Loucy (cell line): ENCODE data around the gene TNNC1.

Source experiments
- H2AFZ ChIP-seq: fragments of 200-600 bp; sonication (generic); 2 replicates; pipeline ENCODE4 v1.6.0; 2016; ENCODE audit warnings: antibody characterized with exemption, mild to moderate bottlenecking, low read length, moderate library complexity
- H3F3A ChIP-seq: fragments of 200-600 bp; 2 replicates; pipeline ENCODE4 v1.6.0; 2016; ENCODE audit warnings: antibody characterized with exemption, low read depth, mild to moderate bottlenecking
- H3K27me3 ChIP-seq: fragments of 200-600 bp; sonication (generic); 2 replicates; pipeline ENCODE4 v1.6.1; 2014; ENCODE audit warnings: low read length, mild to moderate bottlenecking; ENCODE audit not compliant: insufficient read depth, poor library complexity, severe bottlenecking
- H3K36me3 ChIP-seq: fragments of 200-600 bp; sonication (generic); 2 replicates; pipeline ENCODE4 v1.6.1; 2016; ENCODE audit warnings: low read length; ENCODE audit not compliant: insufficient read depth
- H3K4me1 ChIP-seq: fragments of 200-600 bp; sonication (generic); 2 replicates; pipeline ENCODE4 v1.5.1; 2014; ENCODE audit warnings: low read length, mild to moderate bottlenecking; ENCODE audit not compliant: insufficient read depth, poor library complexity, severe bottlenecking
- H3K4me2 ChIP-seq: fragments of 200-600 bp; sonication (generic); 2 replicates; pipeline ENCODE4 v1.6.0; 2014; ENCODE audit warnings: antibody characterized with exemption, low read length, low read depth, mild to moderate bottlenecking; ENCODE audit not compliant: poor library complexity, severe bottlenecking
- H3K4me3 ChIP-seq: fragments of 200-600 bp; sonication (generic); 2 replicates; pipeline ENCODE4 v1.5.1; 2014; ENCODE audit warnings: low read length, mild to moderate bottlenecking, mixed read lengths; ENCODE audit not compliant: poor library complexity, severe bottlenecking
- H3K79me2 ChIP-seq: fragments of 200-600 bp; sonication (generic); 2 replicates; pipeline ENCODE4 v1.6.1; 2014; ENCODE audit warnings: low read length; ENCODE audit not compliant: insufficient read depth
- H3K9ac ChIP-seq: fragments of 200-600 bp; sonication (generic); 2 replicates; pipeline ENCODE4 v1.6.0; 2014; ENCODE audit warnings: mild to moderate bottlenecking, low read depth, low read length, moderate library complexity; ENCODE audit not compliant: poor library complexity, severe bottlenecking
- H3K9me2 ChIP-seq: fragments of 200-600 bp; sonication (generic); replicated peaks from 2 replicates; pipeline ENCODE4 v1.6.1; 2016; ENCODE audit warnings: low read depth, low read length, mixed read lengths
- H3K9me3 ChIP-seq: fragments of 200-600 bp; sonication (generic); 2 replicates; pipeline ENCODE4 v1.6.1; 2014; ENCODE audit warnings: mild to moderate bottlenecking, antibody characterized with exemption, low read length, low read depth; ENCODE audit not compliant: insufficient read depth
- H4K20me1 ChIP-seq: fragments of 200-600 bp; sonication (generic); 2 replicates; pipeline ENCODE4 v1.6.0; 2014; ENCODE audit warnings: antibody characterized with exemption, low read length, mild to moderate bottlenecking; ENCODE audit not compliant: insufficient read depth, poor library complexity, severe bottlenecking
- EZH2phosphoT487 ChIP-seq: fragments of 200-600 bp; IDR thresholded peaks from 2 replicates; pipeline ENCODE4 v1.6.1; 2018; ENCODE audit warnings: antibody characterized with exemption, mild to moderate bottlenecking, moderate library complexity, borderline replicate concordance
- TF ChIP-seq, protein P1 (sequence below): fragments of 200-600 bp; sonication (generic); conservative IDR thresholded peaks from 2 replicates; pipeline ENCODE4 v1.5.1; 2014; ENCODE audit warnings: mild to moderate bottlenecking, antibody characterized with exemption, low read length

TNNC1 gene

DNA sequence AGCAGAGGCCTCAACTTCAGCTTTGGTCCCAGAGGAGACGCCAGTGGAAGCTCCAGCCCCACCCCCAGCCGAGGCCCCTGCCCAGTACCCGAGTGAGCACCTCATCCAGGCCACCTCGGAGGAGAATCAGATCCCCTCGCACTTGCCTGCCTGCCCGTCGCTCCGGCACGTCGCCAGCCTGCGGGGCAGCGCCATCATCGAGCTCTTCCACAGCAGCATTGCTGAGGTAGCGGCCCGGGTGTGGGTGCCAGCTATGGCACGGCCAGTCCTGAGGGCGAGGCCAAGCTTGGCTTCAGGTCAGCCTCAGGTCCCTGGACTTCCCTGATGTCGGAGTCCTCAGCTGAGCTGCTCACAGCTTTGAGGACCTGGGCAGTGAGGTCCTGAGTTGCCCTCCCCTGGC lies 35.6 kb upstream of the TNNC1 start:
- TF ChIP-seq, protein P1, sequence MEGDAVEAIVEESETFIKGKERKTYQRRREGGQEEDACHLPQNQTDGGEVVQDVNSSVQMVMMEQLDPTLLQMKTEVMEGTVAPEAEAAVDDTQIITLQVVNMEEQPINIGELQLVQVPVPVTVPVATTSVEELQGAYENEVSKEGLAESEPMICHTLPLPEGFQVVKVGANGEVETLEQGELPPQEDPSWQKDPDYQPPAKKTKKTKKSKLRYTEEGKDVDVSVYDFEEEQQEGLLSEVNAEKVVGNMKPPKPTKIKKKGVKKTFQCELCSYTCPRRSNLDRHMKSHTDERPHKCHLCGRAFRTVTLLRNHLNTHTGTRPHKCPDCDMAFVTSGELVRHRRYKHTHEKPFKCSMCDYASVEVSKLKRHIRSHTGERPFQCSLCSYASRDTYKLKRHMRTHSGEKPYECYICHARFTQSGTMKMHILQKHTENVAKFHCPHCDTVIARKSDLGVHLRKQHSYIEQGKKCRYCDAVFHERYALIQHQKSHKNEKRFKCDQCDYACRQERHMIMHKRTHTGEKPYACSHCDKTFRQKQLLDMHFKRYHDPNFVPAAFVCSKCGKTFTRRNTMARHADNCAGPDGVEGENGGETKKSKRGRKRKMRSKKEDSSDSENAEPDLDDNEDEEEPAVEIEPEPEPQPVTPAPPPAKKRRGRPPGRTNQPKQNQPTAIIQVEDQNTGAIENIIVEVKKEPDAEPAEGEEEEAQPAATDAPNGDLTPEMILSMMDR, result no peak
- no peaks in the 10 kb centered on the region for H3K9me2 ChIP-seq
- no peaks in the 10 kb centered on the region for H3F3A ChIP-seq
- no peak overlapping the region for H3K4me3 ChIP-seq
- H3K4me1 ChIP-seq, result no peaks in the 10 kb centered on the region
- no peaks in the 10 kb centered on the region for H3K9me3 ChIP-seq
- no peaks in the 10 kb centered on the region for H3K27me3 ChIP-seq
- peaks cover 77% of the 10 kb centered on the region; the same call in 1 of the 2 replicates for H3K36me3 ChIP-seq
- H4K20me1 ChIP-seq, result no peaks in the 10 kb centered on the region
- no peaks in the 10 kb centered on the region for H3K79me2 ChIP-seq
- no peak overlapping the region for H2AFZ ChIP-seq
- H3K9ac ChIP-seq, result no peak overlapping the region
- no peak overlapping the region for H3K4me2 ChIP-seq

DNA sequence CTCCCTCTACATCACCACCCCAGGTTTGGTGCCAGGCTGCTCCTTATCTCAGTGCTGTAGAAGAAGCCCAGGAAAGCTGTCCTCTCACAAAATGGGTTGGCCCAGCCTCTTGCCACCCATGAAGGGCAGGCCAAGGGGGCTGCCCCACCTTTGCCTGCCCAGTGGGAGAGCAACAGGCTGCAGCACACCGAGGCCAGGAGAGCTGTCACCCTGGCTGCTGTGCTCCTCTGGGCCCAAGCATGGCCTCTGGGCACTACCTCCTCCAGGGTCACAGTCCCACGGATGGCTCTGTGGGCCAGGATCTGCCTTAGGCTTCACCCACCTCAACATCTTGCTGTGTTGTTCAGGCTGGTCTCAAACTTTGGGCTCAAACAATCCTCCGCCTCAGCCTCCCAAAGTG lies 34.9 kb upstream of the TNNC1 start:
- no peaks in the 10 kb centered on the region for H3K4me1 ChIP-seq
- no peaks in the 10 kb centered on the region for H3K79me2 ChIP-seq
- no peaks in the 10 kb centered on the region for H3K27me3 ChIP-seq
- TF ChIP-seq EZH2phosphoT487, result no peak
- TF ChIP-seq, protein P1, result no peak
- H3K9me2 ChIP-seq, result no peaks in the 10 kb centered on the region
- no peak overlapping the region for H3K4me2 ChIP-seq
- H3F3A ChIP-seq, result no peaks in the 10 kb centered on the region
- H3K9me3 ChIP-seq, result no peaks in the 10 kb centered on the region
- no peak overlapping the region for H3K4me3 ChIP-seq
- H2AFZ ChIP-seq, result no peak overlapping the region
- H3K36me3 ChIP-seq, result peaks cover 77% of the 10 kb centered on the region; the same call in 1 of the 2 replicates
- no peaks in the 10 kb centered on the region for H4K20me1 ChIP-seq
- no peak overlapping the region for H3K9ac ChIP-seq

DNA sequence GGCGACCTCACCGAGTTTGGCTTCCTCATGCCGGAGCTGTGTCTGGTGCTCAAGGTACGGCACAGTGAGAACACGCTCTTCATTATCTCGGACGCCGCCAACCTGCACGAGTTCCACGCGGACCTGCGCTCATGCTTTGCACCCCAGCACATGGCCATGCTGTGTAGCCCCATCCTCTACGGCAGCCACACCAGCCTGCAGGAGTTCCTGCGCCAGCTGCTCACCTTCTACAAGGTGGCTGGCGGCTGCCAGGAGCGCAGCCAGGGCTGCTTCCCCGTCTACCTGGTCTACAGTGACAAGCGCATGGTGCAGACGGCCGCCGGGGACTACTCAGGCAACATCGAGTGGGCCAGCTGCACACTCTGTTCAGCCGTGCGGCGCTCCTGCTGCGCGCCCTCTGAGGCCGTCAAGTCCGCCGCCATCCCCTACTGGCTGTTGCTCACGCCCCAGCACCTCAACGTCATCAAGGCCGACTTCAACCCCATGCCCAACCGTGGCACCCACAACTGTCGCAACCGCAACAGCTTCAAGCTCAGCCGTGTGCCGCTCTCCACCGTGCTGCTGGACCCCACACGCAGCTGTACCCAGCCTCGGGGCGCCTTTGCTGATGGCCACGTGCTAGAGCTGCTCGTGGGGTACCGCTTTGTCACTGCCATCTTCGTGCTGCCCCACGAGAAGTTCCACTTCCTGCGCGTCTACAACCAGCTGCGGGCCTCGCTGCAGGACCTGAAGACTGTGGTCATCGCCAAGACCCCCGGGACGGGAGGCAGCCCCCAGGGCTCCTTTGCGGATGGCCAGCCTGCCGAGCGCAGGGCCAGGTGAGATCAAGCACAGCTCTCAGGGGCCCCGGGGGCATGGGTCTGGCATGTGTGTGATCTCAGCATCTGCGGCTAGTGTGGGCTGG lies 34.2 kb upstream of the TNNC1 start:
- Histone ChIP-seq H3K79me2 (no peaks in the 10 kb centered on the region), H3K9me3 (no peaks in the 10 kb centered on the region), H3K4me2 (no peak overlapping the region), H2AFZ (no peak overlapping the region), H3K4me1 (no peaks in the 10 kb centered on the region), H3K27me3 (no peaks in the 10 kb centered on the region), H3K9me2 (no peaks in the 10 kb centered on the region), H3K36me3 (peaks cover 79% of the 10 kb centered on the region; the same call in 1 of the 2 replicates), H3K9ac (no peak overlapping the region), H3F3A (no peaks in the 10 kb centered on the region), H3K4me3 (no peak overlapping the region), H4K20me1 (no peaks in the 10 kb centered on the region)
- TF ChIP-seq, protein P1, result no peak
- TF ChIP-seq EZH2phosphoT487, result no peak
